GM13977 (cell line): ENCODE data around the gene LTC4S.

Experiments
- DNase-seq: peaks from one replicate; pipeline ENCODE4 v3.0.0; 2012; ENCODE audit warnings: low spot score
- CTCF ChIP-seq: IDR thresholded peaks from 2 replicates; pipeline ENCODE4 v1.5.1; 2012; ENCODE audit warnings: mild to moderate bottlenecking, control low read depth; ENCODE audit not compliant: insufficient read depth; ENCODE audit errors: extremely low read depth, missing control alignments
- in situ Hi-C: fragments of 300-500 bp; cut with MboI; formaldehyde crosslinking; loops from one replicate; pipeline ENCODE4 v1.12.0; 2022; ENCODE audit warnings: low sequenced_read_pairs, low pct_unique_long_range_greater_than_20kb, mixed read lengths, inconsistent platforms; ENCODE audit not compliant: unreplicated experiment

Gene LTC4S

GRCh38 chr5:179769796-179770195 is 24.0 kb upstream of the LTC4S start:
- DNase-seq, result no peak
- in situ Hi-C loops, result no loop called here
- TF ChIP-seq CTCF, result no peak

GRCh38 chr5:179771311-179771895 is 22.4 kb upstream of the LTC4S start:
- no peak for TF ChIP-seq CTCF
- in situ Hi-C loops, result no loop called here
- no peak for DNase-seq

GRCh38 chr5:179772351-179772750 is 21.4 kb upstream of the LTC4S start:
- TF ChIP-seq CTCF, result no peak
- DNase-seq, result no peak
- in situ Hi-C loops, result no loop called here

GRCh38 chr5:179773686-179774040 is 20.1 kb upstream of the LTC4S start:
- no peak for TF ChIP-seq CTCF
- in situ Hi-C loops, result no loop called here
- DNase-seq, result no peak

GRCh38 chr5:179774442-179774841 is 19.3 kb upstream of the LTC4S start:
- DNase-seq, result no peak
- no peak for TF ChIP-seq CTCF
- in situ Hi-C loops, result no loop called here

- TF ChIP-seq CTCF, result no peak
- in situ Hi-C loops, result no loop called here
- no peak for DNase-seq
Measured at GRCh38 chr5:179776411-179776938, 17.3 kb upstream of the LTC4S start.
